Measurements from ENCODE around the gene IVNS1ABP.
A peak's percentile ranks its signal among the peaks of the same experiment; 100 is the strongest.
"Not testable (repeated sequence)": the region's sequence is repeated elsewhere in the genome, so short reads cannot be mapped to it uniquely, and the experiment has no call there.

Gene IVNS1ABP

DNA sequence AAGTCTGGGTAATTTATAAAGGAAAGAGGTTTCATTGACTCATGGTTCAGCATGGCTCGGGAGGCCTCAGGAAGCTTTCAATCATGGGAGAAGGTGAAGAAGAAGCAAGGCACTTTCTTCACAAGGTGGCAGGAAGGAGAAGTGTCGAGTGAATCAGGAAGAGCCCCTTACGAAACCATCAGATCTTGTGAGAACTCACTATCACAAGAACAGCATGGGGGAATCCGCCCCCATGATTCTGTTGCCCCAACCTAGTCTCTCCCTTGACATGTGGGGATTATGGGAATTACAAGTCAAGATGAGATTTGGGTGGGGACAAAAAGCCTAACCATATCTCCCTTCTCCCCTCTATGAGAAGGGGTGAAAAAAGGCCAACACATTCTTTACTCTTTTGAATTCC, 11.2 kb upstream of the IVNS1ABP start:
- no peak for DNase-seq

DNA sequence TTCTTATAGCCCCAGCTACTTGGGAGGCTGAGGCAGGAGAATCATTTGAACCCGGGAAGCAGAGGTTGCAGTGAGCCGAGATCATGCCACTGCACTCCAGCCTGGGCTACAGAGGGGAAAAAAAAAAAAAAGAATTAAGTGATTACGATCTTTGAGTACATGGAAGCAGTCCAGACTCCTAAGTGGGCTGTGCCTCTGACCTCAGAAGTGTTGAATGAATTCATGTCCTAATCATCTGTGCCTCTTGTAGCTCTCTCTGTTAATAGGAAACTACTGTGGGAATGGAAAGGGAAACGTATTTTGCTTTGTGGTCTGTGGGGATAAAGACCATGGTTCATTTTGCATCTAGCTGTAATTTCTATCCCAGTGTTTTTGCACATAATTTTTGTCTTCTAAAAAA, 8.4 kb upstream of the IVNS1ABP start:
- no peak for DNase-seq

DNA sequence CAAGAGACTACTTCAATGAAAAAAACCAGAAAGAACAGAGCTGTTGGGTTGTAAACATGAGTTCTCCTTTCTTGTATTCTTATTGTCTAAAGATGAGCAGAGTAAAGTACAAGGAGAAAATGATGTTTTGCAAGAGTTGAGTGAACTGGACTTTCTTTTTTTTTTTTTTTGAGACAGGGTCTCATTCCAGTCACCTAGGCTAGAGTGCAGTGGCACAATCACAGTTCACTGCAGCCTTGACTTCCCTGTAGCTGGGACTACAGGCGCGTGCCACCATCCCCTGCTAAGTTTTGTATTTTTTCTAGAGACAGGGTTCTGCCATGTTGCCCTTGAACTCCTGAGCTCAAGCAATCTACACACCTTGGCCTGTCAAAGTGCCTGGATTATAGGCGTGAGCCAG, 7.1 kb upstream of the IVNS1ABP start:
- no peak for DNase-seq

DNA sequence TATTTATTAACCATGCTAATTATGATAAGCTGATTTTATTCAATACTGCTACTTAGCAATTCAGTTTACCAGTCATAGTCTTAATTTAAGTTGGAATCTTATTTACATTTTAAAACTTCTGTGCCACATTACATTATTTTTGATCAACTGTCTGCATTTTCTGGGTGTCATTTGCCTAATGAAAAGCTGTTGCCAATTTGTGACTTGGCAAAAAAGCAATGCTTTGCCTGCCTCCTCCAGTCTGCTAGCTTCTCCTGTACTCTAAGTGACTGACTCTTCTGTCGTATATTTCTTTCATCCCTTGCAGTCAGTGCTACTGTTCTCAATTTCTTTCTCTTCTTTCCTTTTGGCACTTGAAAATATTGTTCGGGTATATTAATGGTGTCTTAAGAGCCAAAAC, 5.6 kb upstream of the IVNS1ABP start:
- DNase-seq = no peak

DNA sequence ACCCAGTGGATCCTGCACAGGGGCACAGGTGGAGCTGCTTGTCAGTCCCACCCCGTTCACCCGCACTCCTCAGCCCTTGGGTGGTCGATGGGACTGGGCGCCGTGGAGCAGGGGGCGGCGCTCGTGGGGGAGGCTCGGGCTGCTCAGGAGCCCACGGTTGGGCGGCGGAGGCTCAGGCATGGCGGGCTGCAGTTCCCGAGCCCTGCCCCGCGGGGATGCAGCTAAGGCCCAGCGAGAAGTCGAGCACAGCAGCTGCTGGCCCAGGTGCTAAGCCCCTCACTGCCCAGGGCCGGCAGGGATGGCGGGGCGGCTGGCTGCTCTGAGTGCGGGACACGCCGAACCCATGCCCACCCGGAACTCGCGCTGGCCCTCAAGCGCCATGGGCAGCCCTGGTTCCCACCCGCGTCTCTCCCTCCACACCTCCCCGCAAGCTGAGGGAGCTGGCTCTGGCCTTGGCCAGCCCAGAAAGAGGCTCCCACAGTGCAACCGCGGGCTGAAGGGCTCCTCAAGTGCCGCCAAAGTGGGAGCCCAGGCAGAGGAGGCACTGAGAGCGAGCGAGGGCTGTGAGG, 4.7 kb upstream of the IVNS1ABP start:
- DNase-seq = not testable (repeated sequence)

DNA sequence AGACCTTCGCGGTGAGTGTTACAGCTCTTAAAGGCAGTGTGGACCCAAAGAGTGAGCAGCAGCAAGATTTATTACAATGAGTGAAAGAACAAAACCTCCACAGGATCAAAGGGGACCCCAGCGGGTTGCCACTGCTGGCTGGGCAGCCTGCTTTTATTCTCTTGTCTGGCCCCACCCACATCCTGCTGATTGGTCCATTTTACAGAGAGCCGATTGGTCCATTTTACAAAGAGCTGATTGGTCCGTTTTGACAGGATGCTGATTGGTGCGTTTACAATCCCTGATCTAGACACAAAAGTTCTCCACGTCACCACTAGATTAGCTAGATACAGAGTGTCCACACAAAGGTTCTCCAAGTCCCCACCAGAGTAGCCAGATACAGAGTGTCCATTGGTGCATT, 4.1 kb upstream of the IVNS1ABP start:
- DNase-seq = not testable (repeated sequence)

DNA sequence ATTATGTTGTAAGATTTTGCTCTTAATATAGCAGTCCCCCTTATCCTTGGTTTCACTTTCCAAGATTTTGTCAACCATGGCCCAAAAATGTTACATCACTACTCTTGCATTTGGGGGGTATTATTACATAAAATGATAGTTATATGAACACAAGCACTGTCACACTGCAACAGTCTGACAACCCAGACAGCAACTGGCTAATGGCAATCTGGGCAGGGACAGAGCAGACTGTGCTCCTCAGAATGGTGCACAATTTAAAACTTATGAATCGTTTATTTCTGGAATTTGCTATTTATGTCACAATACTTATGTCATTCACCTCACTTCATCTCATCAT, 2.1 kb upstream of the IVNS1ABP start:
- DNase-seq = no peak

DNA sequence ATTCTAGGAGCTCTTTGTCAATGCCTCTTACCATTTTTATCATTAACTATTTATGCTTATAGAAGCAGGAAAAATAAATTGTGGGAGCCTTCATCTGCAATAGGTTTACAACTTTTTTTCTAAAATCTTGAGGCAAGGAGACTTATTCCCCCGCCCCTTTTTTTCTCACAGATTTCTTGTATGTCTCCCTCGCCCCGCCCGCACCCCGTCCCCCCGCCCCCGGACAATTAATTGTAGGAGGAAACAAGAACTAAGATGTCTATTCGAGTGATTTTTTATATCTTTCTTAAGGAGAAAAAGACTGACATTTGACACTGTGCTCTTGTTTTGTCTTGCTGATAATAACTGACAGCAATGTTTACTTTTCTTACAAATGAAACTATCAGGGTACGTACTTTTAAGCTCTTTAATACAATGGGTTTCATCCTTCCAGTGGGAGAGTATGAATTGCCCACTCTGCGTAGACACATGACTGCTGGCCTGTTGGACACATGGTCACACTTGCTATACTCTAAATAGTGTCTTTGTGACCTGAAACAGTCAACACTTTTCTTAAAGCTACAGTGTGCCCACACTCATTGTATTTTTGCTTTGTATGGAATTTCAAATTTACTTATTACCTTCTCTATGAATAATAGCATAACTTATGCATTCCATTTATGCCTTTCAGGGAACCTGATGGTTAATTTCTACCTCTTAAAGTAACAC, 1.5 kb upstream of the IVNS1ABP start:
- DNase-seq = no peak

DNA sequence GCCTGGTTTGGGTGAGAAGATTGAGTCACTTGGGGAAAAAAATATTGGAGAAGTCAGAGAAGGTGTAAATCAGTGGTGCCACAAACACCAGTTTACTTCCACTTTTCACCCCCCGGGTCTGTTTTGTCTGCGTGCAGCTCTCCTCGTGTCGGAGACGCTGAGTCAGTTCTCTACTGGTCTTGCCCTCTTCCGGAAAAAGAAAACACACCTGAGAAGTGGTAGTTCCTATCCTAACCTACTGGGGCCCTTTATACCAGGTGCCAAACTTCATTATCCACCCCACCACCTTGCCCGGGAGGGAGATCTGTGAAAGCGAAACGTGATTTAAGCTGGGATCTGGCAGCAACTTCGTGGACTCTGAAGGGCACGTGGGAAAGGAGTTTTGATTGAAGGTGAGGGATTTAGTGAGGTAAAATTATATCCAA, 855 bp upstream of the IVNS1ABP start:
- peak; percentile 84 to 86 for DNase-seq

DNA sequence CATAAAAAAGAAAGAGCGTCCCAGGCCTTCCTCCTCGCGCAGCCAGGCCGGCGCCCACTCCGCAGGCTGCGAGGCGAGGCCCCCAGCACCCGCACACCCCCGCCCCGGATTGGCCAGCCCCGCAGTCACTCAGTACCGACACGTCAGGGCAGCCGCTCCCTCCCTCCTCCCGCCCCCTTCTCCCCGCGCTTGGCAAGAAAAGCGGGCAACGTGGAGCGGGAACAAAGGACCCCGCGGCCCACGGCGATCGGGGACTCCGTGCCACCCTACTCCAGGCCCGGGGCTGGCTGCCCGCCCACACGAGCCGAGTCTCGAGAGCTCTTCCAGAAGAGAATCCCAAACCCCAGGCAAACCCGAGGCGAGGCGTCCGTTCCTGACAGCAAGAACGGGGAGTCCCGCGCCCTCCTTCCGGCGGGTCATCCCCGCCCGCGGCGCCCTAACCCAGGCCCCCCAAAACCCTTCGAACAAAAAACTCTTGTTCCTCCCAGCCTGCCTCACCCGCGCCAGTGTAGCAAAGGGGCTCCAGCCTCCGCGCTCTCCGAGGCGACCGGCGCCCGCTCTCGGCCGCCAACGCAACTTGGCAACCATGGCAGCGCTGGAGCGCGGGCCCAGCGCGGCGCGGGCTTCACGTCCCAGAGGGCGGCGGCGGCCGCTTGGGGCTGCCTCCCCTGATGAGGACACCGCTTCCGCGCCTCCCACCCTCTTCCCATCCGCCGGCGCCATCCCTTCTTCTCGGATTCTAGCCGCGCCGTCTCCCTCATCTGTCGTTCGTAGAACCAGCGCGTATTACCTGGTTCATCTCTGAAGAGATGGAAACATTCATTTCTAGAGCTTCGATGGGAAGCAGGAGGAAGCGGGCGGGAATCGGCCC, 645 bp downstream of the IVNS1ABP start:
- DNase-seq = peak; percentile 89 to 91

DNA sequence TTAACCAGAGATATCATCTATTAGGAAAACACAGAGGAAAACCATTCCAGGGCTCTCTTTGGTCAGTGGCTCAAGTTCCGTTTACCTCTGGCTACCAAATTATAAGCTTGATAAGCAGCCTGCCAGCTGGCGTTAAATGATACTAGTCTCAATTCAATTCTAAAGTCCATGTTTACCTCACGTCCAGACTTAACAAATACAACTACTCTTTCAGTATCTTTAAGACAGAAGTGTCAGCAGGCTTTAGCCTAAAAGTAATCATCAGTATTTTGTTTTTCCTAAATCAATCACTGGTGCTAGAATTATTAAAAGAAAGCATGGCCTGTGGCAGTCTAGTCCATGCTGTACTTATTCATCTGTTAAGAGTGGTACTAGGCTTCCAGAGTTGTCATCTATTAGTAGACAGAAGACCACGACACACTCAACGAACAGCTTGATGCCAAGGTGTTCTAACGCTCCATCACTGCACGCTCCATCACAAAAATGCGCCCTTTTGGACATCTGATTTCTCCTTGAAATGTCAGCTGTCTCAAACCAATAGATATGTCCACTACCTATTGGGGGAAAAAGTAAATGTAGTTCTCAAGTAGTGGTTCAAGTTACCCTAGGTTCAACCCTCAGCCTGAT, 1.5 kb downstream of the IVNS1ABP start:
- DNase-seq = no peak

DNA sequence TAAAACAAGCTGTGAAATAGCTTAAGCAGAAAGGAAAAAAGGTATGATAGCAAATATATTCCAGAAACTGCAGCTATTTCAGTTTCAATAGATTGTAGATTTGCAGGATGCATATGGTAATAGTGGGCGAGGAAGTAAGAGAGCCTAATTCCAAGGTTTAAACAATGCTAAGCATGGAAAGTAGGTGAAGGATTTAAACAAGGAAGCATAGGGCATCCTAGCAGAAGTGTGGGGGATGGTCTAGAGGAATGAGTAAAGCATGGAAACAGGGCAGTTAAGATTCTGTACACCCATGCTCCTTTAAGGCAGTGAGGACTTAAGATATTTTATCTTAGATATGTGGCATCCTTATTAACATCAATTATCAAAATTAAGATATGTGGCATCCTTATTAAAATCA, 2.6 kb downstream of the IVNS1ABP start:
- no peak for DNase-seq

DNA sequence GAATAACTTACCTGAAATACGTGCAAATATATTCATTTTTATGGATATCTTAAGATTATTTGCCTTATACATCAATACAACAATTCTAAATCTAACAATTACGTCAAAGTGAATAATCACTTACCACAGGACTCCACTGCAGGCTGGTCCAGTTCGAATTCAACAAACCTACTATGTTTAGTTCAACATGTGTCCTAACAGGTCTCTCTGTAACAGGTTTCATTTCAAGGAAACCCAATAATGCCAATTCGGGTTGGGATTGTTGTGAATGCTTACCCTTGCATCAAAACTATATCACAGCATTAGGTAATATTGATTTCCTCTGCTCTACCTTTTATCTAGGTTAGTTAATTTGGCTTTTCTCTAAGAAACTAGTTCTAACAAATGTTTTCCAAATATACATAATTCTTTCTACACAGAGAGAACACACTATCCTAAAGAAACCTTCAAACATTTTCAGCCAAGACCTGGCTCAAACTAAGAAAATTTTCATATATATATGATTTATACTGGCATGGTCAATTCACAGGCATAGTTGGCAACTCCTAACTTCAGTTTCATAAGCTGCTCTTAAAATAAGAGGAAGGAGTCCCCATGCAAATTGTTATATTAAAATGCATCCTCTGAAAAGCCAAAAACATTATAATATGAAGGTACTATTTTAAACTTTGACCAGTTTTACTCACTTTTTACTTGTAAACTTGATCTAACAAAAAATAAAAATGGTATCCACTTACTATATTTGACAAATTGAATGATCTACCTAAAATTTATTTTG, 4.5 kb downstream of the IVNS1ABP start:
- no peak for DNase-seq

DNA sequence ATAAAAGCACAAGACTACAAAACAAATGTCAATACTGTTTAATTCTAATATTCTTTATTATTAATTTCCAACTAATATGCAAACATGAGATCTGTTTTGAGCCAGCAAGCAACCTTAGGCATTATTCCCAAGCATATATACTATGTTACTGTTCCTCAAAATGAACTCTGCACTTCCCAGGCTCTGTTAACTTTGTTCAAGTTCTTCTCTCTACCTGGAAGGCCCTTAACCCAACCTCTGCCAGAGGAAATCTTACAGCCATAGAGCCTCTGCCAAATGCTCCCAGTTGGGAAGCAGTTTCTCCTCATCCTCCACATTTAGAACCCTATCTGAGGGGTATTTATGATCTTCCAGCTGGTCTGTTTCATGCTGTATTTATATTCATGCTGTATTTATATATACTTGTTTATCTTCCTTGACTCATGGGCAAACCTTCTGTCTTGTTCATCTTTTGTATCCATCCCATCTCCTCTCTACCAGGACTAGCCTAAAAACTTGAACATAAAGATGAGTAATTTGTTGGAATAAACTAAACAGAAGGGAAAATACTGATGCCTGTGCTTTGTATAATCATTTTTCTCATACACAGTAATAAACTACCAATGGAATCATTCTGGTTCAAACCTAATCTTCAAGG, 5.3 kb downstream of the IVNS1ABP start:
- no peak for DNase-seq

DNA sequence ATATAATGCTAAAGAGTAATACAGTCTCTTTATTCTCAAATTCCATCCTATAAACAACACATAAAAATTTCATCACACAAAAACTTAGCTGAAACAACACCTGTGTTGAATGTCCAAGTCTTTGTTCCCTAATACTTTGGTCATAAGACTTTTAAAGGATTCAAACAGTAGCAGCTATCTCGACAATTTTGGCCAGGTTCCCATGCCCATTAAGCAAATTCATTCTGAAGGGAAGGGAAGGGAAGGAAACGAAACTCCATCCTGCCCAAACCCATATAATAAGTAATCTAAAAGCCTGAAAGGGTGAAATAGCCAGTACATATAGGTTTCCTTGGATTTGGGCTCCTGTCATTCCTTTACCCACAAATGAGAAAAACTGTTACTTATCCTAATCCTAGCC, 7.5 kb downstream of the IVNS1ABP start:
- no peak for DNase-seq

DNA sequence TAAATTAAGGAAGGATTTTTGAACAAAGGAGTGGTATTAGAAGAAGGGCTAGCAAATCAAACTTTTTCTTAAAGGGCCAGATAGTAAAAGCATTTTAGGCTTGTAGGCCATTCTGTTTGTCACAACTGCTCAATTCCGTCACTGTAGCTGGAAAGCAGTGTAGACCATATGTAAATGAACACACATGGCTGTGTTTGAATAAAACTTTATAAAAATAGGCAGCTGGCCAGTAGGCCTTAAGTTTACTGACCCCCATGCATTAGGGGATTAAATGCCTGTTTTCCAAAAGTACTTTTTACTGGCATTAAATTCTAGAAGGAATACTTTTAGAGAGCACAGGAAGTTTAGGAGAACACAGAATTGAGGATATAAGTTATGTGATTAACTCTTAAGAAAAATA, 8.9 kb downstream of the IVNS1ABP start:
- no peak for DNase-seq

DNA sequence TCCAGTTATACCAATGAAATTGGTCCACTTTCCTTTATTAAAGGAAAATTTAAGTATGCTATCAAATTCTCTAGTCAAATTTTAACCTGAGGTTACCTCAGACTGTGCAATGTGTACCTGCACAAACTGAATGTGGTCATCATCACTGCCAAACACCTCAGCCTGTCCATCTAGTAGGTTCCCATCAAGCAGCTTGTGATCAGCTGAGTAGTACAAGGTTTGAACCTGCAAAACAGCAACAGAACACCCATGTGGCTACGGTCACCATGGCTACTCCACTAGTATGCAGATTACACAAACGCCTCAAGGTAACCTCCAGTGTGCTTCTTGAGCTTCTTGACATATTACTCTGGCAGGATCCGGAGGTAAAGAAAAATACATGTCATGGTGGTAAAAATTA, 11.6 kb downstream of the IVNS1ABP start:
- no peak for DNase-seq

DNA sequence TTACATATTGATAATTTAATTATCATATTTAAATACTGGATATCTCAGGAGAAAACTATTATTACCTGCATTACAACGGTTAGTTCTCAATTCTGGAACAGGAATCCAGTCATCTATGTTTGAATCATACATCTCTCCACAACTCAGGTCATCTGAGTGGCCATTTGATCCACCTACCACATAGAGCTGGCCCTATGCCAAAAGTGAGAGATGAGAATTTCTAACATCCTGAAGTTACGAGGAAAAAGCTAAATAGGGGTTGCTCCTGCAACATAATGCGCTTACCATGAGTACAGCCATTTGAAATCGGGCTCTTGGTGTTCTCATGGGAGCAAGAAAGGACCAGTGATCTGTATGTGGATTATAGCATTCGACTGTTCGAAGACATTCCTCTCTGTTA, 16.9 kb downstream of the IVNS1ABP start:
- DNase-seq = no peak

DNA sequence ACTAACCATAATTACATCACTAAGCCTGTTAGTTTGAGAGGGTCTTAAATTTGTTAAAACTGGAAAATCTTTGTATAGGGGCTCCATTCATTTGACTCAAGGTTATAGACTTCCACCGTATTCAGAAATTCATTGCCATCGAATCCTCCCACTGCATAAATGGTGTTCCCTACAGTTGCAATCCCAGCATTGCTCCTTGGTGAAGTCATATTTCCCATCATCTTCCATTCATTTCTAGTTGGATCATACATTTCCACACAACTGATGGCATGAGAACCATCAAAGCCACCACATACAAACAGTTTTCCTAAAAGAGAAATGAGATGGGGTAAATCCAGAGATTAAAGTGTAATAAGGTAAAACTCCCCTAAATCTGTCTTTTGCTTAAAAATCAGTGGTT, 19.1 kb downstream of the IVNS1ABP start:
- DNase-seq = no peak

DNA sequence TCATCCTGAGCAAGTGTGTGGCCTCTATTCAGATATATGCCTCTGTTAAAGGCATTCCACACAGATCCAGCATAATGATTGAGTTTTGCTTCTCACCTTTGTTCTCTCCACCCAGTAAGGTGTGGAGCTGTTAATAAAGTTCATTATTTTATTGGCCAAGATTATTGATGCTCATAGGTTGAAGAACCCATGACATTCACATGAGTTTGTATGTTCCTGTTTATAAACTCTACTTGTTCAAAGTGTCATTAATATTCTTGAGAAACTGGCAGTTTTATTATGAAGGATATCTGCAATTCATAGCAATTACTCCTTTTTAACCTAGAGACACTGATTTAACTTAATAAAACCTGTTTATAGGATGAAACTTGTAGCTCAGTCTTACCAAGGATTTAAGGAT, 22.0 kb downstream of the IVNS1ABP start:
- DNase-seq = no peak

DNA sequence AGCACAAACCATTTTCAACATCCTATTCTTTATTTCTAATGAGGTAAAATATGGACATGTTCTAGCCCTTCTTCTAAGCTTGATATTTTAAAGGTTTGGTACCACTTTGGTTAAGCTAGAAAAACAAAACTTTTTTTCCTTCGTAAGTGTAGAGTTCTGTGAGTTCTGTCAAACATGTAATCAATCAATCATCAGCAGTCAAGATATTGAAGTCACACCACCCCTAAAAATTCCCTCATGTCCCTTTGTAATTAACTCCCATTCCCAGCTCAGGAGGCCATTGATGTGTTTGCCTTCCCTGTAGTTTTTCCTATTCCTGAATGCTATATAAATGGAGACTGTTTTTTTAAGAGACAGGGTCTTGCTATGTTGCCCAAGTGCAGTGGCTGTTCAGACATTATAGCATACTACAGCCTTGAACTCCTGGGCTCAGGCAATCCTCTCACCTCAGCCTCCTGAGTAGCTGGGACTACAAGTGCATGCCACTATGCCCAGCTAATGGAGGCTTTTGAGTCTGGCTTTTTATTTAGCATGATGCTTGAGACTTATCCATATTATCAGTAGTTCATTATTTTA, 23.0 kb downstream of the IVNS1ABP start:
- peak in 1 of 2 donors; percentile 10 for DNase-seq

DNA sequence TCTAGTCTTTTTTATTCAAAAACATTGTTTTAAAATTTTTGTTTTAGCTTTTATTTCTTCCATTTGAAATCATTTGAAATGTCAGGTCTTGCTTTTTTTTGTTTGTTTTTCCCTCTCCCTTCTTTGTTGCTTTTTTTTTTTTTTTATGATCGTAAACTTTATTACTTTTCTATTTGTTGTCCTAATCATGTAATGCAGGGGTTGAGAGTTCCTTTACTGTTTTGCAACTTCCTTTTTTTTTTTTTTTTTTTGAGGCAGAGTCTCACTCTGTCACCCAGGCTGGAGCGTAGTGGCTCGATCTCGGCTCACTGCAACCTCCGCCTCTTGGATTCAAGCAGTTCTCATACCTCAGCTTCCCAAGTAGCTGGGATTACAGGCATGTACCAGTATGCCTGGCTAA, 24.8 kb downstream of the IVNS1ABP start:
- peak in 1 of 2 donors; percentile 40 for DNase-seq
